HepG2 (cell line): ENCODE data around the gene ZNF638.

ENCODE experiments used
- EED ChIP-seq: sonication (generic); formaldehyde crosslinking; IDR thresholded peaks from 2 replicates; pipeline ENCODE4 v1.5.0; 2020; ENCODE audit warnings: mild to moderate bottlenecking, missing genetic modification reagents
- ELF1 ChIP-seq: sonication (generic); formaldehyde crosslinking; IDR thresholded peaks from 2 replicates; pipeline ENCODE4 v1.4.0; 2020; ENCODE audit warnings: missing genetic modification reagents
- HOXD1 ChIP-seq: sonication (generic); formaldehyde crosslinking; IDR thresholded peaks from 2 replicates; pipeline ENCODE4 v1.5.0; 2020; ENCODE audit warnings: missing genetic modification reagents
- MXD4 ChIP-seq: IDR thresholded peaks from 2 replicates; pipeline ENCODE4 v1.6.1; 2016; ENCODE audit warnings: mild to moderate bottlenecking, missing biosample characterization, missing genetic modification reagents
- NFE2L2 ChIP-seq: fragments of 150-350 bp; IDR thresholded peaks from 2 replicates; pipeline ENCODE4 v1.6.1; 2014; ENCODE audit warnings: low read length
- RNF2 ChIP-seq: fragments of 450-650 bp; conservative IDR thresholded peaks from 2 replicates; pipeline ENCODE4 v1.6.1; 2016; ENCODE audit warnings: low read depth
- ZFX ChIP-seq: sonication (generic); formaldehyde crosslinking; IDR thresholded peaks from 2 replicates; pipeline ENCODE4 v1.4.0; 2020; ENCODE audit warnings: mild to moderate bottlenecking, low read depth, missing genetic modification reagents, moderate library complexity
- ZNF207 ChIP-seq: fragments of 450-650 bp; IDR thresholded peaks from 2 replicates; pipeline ENCODE4 v1.6.1; 2016; ENCODE audit warnings: antibody characterized with exemption, borderline replicate concordance
- ZNF232 ChIP-seq: sonication (generic); formaldehyde crosslinking; IDR thresholded peaks from 2 replicates; pipeline ENCODE4 v1.4.0; 2020; ENCODE audit warnings: missing genetic modification reagents, borderline replicate concordance

- TF ChIP-seq ZFX (CRISPR knock-in tag) (no peak), RNF2 (no peak), ZNF207 (no peak), MXD4 (CRISPR knock-in tag) (no peak), HOXD1 (CRISPR knock-in tag) (no peak), ZNF232 (CRISPR knock-in tag) (no peak), NFE2L2 (no peak), EED (CRISPR knock-in tag) (no peak), ELF1 (no peak)
Observed at GRCh38 chr2:71410696-71411095, 79.1 kb downstream of the ZNF638 start.
